Superior temporal gyrus (tissue), 1 donor: Measurements from ENCODE around the gene SIGLEC12.
"Not testable (repeated sequence)": the region's sequence is repeated elsewhere in the genome, so short reads cannot be mapped to it uniquely, and the experiment has no call there.

Experiments
- DNase-seq: peaks from one replicate; pipeline ENCODE4 v3.0.0-alpha.2; 2016; ENCODE audit errors: extremely low spot score

SIGLEC12 gene

GRCh38 chr19:51458051-51458645 is 43.5 kb downstream of the SIGLEC12 start, which contains the start of gene SIGLEC8:
Gene SIGLEC8 (minus strand): TSS chr19:51458454. CDS start chr19:51458387, 67 bp downstream.
- DNase-seq, result no peak

GRCh38 chr19:51457351-51458013 is 44.1 kb downstream of the SIGLEC12 start:
- DNase-seq, result no peak

GRCh38 chr19:51456541-51457290 is 44.9 kb downstream of the SIGLEC12 start:
- no peak for DNase-seq

- DNase-seq, result no peak
Observed at GRCh38 chr19:51450730-51451307, 50.8 kb downstream of the SIGLEC12 start.

- no peak for DNase-seq
Observed at GRCh38 chr19:51448411-51449016, 53.1 kb downstream of the SIGLEC12 start.

GRCh38 chr19:51448011-51448410 is 53.6 kb downstream of the SIGLEC12 start:
- DNase-seq, result no peak

- DNase-seq, result not testable (repeated sequence)
Observed at GRCh38 chr19:51447510-51447909, 54.1 kb downstream of the SIGLEC12 start.

- no peak for DNase-seq
Observed at GRCh38 chr19:51441410-51442390, 59.9 kb downstream of the SIGLEC12 start.
